HG02642 (cell line): ENCODE data around the gene SP100.
A peak's percentile ranks its signal among the peaks of the same experiment; 100 is the strongest.
"Not testable (repeated sequence)": the region's sequence is repeated elsewhere in the genome, so short reads cannot be mapped to it uniquely, and the experiment has no call there.

ENCODE experiments used
- ATAC-seq: cut with Tn5 transposase; IDR thresholded peaks from one replicate; pipeline ENCODE4 v1.9.1; 2021; ENCODE audit warnings: mild to moderate bottlenecking; ENCODE audit not compliant: unreplicated experiment, poor library complexity

The SP100 gene

DNA sequence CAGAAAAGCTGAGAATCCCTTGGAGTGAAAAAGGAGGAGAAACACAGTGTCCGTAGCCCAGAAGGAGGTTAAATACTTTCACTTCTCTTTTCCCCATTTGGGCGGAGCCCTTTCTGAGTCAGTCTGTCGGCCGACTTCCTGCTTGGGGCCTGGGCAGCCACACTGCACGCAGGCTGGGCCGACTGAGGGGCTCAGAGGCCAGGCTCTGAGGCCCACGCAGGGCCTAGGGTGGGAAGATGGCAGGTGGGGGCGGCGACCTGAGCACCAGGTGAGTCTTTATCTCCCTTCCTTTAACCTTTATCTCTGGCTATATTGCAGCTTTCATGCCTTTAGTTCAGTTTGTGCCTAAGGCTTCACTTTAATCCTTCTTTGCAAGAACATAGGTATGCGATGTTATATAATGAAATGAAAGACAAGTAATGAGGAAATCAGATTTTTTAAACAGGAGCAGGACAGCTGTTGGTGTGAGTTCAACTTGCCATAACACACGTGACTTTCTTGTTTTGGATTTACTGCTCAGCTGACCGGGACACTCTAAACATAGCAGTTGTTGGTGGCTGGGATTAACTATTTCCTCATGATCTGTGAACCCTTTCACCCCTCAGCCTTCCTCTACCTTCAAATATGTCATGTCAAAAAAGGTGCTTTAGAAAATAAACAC lies at the start of gene SP100:
TSS of gene SP100 (plus strand) at position 141 of the 661 bp plus-strand sequence. CDS start at position 237, 96 bp downstream.
- peak; percentile 83 for ATAC-seq

DNA sequence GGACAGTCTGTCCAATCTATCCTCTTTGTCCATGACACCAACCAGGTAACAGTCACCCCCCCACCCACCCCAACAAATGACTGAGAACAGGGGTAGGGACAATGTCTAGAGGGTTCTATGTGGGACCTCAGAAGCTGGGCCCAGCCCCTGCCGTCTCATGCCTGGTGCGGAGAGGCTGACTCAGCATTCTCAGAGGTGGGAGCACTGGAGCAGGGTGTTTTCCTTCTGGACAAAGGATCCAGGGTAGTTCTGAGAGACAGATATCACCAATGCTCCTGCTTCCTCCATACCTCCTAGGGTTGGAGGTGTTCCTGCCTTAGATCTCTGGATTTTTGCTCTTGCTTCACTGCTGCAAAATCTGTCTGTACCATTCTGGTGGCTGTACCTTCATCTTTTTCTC lies 33.9 kb upstream of the SP100 start:
- ATAC-seq: no peak

GRCh38 chr2:230383453-230383852 lies 32.5 kb upstream of the SP100 start:
- no peak for ATAC-seq

GRCh38 chr2:230384986-230385385 lies 31.0 kb upstream of the SP100 start:
- ATAC-seq: no peak

GRCh38 chr2:230394301-230394700 lies 21.7 kb upstream of the SP100 start:
- ATAC-seq: no peak

GRCh38 chr2:230398698-230399097 lies 17.3 kb upstream of the SP100 start:
- not testable (repeated sequence) for ATAC-seq

DNA sequence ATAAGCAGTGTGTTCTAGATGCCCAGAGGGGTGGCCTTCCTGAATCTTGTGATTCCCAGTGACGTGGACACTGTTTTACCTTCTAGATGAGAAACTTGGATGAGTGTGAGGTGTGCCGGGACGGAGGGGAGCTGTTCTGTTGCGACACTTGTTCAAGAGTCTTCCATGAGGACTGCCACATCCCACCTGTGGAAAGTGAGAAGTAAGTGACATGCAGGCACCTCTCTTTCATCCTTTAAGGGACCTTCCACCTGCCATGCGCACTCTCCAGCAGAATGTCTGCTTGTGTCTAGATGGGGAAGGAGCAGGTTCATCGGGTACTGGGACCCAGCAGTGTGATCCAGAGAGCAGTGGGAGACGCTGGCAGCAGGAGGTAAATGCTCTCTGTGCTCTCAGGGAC lies 16.0 kb upstream of the SP100 start:
- ATAC-seq: no peak

- no peak for ATAC-seq
Measured at GRCh38 chr2:230400454-230400853, 15.5 kb upstream of the SP100 start.

DNA sequence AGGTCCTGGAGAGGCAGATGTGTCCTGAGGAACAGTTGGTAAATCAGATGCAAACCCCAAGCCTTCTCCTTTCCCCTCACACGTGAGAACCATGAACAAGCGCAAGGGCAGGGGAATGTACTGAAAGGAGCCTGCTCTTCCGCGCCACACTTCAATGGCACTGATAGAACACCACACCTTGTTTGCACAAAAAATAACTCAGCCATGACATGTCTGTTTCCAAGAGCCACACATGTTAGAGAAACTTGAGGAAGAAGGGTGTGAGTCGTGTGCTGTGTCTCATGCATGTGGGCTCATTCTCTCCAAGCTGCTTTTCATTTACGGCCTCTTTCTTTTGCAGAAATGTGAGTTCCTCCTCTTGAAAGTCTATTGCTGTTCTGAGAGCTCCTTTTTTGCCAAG lies 15.0 kb upstream of the SP100 start:
- not testable (repeated sequence) for ATAC-seq

GRCh38 chr2:230403746-230404145 lies 12.3 kb upstream of the SP100 start:
- ATAC-seq: no peak

GRCh38 chr2:230405824-230406223 lies 10.2 kb upstream of the SP100 start:
- no peak for ATAC-seq

GRCh38 chr2:230408244-230408842 lies 7.7 kb upstream of the SP100 start:
- ATAC-seq: no peak

DNA sequence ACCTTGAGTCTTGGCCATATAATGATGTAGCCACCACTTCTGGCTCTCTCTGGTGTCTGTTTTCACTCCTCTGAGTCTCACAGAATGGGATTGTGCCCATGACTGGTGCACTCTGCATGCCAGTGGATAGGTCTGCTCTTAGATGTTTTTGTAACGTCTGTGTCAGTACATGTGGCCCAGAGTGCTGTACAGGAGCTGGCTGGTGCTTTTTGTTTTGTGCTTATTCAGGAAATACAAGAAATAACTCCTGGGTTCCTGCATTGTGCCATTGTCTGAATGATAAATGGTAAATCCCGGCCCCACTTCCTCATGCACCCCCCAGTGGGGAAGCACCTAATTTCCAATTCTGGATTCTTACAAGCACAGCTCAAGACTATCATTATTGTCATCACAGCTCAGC lies 6.7 kb upstream of the SP100 start:
- ATAC-seq: not testable (repeated sequence)

- no peak for ATAC-seq
Measured at GRCh38 chr2:230410263-230410662, 5.7 kb upstream of the SP100 start.

DNA sequence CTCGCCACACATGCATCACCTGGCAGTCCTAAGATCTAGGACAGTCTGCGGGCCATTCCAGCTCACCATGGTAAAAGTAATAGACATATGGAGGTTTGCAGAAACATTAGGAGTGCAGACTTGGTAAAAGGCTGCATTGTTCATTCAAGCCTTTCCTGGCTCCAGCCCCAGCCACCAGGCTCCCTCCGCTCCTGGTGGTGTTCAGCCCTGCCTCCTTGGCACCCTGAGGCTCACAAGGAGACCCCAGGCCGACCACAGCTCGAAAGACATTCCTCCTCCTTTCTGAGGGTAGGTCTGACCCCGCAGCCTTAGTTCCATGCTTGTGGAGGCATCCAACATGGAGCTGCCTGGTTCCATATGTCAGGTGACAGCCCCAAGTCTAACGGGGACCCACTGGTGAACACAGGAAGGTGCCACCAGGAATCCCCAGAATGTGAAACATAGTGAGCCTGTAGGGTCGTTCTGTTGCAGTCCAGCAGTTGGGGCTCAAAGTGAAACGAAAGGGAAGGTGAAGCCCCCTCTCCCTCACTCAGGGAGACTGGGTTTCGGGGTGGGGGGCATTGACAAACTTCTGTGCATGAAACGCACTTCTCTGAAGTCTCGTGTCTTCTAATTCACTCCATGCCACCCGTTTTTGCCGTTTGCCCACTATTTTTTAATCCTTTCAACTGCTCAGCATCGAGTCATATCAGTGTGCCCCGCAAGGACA lies 5.0 kb upstream of the SP100 start:
- no peak for ATAC-seq

DNA sequence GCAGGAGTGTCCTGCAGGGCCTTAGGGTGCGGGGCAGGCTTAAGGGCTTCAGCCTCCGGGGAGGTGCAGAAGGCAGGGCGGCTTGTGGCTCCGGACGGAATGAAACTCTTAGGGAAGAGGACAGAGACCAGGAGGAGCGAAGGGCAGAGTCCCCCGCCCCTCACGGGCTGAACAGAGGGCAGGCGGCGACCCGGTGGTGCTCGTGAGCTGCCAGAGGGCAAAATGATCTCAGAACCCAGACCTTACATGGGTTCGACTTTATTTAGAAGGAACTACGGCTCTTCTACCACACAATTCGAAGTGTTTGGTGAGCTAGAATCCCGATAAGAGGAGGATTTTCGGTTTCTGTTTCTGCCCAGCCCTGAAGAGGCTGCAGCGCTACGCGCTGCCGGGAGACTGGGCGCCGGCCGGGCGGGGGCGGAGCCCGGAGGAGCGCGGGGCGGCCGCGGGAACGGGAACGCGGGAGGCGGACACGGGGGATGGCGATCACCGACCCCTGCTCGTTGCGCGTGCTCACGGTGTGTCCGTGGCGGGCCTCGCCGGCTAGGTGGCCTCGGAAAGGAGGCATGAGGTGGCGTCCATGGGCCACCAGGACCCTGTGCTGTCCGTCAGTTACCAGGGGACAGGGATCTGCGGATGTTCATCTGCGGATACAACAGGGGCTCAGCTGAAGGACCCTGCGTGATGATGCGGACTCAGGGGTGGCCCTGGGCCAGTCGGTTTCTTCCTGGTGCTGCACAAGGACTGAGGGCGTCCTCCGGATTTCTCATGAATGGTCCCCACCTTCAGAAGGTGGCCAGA lies 4.2 kb upstream of the SP100 start:
- peak; percentile 50 for ATAC-seq

GRCh38 chr2:230412371-230412711 lies 3.7 kb upstream of the SP100 start:
- no peak for ATAC-seq

GRCh38 chr2:230412846-230413245 lies 3.2 kb upstream of the SP100 start:
- ATAC-seq: no peak

DNA sequence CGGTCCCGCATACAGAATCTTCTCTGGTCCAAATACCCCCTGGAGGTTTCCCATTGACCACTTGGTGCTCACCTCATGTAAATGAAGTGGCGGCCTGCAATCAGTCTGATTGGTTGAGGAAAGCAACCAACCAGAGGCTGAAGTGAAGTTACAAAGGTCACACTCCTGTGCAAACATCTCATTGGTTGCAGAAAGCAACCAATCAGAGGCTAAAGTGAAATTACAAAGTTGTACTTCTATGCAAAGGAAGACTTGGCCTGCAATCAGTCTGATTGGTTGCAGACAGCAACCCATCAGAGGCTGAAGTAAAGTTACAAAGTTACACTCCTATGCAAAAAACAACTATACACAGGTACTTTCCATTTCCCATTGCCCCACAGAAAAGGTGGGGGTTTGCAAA lies 2.5 kb upstream of the SP100 start:
- no peak for ATAC-seq

DNA sequence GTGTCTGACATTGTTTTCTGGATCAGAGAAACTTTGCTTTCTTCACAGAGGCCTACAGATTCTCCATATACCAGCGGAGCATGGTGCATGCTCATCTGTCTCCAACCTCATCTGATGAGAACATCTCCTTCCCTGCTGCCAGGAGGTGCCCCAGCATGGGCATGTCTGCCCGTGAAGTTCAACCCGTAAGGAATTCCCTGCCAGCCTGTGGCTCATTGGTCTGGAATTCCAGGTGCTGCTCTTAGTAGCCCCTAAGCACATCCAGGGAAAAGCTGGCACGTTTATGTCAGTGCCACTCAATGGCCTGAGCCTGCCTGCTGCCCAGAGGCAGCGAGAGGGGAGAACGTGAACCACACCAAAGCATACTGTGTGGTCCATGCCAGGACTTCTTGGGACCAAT lies 1.7 kb upstream of the SP100 start:
- ATAC-seq: no peak

GRCh38 chr2:230417436-230417835 lies 1.4 kb downstream of the SP100 start:
- ATAC-seq: no peak
